Stimulated activated CD4-positive, alpha-beta T cell treated with anti-CD3 and anti-CD28 coated beads, TNF-alpha, amount 100 ng/mL, for 24 hours (primary cell): Measurements from ENCODE around the gene NKIRAS2.
A peak's percentile ranks its signal among the peaks of the same experiment; 100 is the strongest.

ENCODE experiments used
- DNase-seq, 3 experiments: peaks; one replicate each; pipeline ENCODE4 v3.0.0-alpha.2; 2020; ENCODE audit warnings: low read depth in 3 of 3

NKIRAS2 gene

DNA sequence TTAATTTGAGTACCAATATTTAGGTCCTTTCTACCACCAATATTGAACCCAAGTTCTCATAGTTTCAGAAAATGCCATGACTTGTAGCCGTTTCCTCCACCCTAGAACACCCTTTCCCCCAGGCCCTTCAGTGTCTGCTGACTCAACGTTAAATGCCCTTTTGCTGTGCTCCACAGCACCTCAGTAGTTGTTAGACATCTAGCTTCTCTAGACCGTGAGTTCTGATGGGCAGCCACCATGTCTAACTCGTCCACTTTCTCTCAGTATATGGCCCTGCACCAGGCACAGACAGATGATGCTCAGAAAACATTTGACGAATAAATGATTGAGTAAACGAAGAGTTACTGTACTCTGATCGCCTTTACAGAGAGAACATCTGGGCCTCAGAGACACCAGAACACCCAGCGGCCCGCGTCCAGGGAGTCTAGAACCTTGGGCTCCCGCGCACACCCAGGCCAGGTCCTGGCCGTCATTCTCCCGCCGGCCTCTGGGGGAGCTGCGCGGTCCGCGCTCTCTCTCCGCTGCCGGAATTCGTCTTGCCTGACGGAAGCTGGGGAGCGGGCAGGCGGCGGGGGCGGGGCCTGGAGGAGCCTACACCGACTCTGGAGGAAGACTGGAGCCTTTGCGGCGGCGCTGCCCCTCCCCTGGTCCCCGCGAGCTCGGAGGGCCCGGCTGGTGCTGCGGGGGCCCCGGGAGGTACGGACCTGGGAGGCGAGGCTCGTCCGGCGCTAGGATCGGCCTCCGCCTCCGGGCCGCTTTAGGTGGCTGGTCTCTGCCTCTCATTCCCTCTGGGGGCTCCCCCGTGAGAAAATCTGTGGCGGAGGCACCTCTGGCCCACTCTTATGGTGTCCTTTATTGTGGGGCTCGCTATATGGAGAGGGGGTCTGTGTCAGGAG is at the start of gene NKIRAS2:
Gene NKIRAS2, plus strand, starts transcription at position 582 of the 896 bp plus-strand sequence. CDS start 1,488 bp downstream, outside the sequence.
- DNase-seq = peak; percentile 86 to 95 (median 91)

DNA sequence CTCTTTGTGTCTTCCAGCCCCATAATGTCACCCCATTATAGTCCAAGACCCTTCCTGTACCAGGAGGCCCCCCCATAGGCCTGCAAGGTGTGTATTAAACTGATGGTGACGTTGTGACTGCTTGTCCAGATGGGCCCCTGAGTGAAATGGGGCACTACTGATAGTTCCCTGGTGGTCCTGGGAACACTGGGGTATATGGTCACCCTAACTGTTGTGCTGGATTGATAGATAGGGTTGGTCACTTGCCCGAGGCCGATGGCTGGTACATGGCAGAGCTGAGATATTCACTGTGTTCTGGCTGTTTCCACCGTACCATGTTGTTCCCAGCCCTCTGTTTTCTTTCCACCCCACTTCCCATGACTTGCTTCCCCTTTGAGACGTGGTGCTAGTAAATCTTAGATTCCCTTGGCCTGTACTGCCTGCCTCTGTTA is 49.0 kb upstream of the NKIRAS2 start:
- DNase-seq = no peak

DNA sequence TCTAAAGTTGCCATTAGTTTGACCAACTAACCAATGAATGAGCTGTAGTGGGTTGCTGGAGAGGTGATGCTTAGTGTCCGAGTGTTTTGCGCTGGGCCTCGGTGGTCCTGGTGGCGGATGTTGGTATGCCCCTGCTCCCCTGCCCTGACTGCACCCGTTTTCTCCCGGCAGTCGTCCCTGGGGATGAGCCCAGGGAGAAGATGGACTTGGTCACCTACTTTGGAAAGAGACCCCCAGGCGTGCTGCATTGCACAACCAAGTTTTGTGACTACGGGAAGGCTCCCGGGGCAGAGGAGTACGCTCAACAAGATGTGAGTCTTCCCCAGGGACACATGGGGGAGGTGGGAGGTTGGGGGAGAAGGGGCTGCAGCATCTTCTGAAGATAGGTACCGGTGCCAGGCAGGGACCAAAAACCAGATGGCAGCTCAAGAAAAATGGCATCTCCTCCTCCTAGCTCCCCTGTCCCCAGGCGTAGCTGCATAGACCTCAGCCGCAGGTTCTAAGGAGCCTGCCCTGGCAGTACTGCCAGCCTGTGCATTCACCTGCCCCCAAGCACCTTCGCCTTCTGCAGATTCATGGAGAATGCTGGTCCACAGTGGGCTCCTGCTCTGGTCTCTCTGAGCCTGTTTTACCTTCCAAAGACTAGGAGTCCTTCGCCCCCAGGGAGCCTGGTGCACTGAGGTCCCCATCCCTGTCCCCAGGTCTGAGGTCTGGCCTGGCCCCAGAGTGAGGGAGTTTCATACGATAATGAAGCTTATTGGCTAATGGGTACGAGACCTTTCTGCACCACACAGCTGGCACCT is 48.0 kb upstream of the NKIRAS2 start:
- no peak for DNase-seq

DNA sequence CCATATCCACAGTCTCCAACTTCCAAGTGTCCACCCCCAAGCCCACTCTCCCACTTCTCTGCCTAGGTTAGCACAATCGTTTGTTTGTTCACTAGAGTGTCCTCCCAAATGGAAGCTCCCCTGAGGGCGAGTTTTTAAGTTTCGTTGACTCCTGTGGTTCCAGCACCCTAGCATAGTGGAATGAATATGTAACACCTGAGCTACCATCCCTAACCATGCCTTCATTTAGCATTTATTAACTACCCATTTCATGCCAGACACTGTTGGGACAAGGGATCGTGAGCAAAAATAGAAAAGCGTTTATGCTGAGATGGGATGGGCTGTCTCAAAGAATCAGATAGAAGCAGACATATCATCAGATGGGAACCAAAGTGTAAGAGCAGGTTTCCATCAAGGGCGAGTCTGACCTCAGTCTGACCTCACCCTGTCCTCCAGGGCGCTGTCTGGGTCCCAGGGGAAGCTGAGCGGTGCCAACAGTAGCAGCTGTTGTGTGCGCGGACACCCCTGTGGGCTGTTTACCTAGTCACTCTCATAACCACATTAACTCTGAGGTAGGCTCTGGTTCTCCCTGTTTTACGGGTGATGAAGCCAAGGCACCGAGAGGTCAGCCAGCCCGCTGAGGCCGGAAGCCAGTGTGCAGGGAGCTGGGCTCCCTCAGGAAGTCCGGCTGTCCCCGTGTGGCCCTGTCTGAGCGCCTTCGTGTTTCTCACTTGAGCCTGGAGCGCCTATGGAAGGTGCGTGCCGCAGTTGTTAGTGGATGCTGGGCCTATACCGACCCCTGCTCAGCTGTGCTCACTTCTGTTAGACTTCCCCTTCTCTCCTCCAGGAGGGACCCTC is 47.1 kb upstream of the NKIRAS2 start:
- no peak for DNase-seq

DNA sequence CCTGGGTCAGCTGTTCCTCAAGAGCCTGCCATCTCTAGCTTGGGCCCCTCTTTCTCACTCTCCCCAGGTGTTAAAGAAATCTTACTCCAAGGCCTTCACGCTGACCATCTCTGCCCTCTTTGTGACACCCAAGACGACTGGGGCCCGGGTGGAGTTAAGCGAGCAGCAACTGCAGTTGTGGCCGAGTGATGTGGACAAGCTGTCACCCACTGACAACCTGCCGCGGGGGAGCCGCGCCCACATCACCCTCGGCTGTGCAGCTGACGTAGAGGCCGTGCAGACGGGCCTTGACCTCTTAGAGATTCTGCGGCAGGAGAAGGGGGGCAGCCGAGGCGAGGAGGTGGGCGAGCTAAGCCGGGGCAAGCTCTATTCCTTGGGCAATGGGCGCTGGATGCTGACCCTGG is 46.5 kb upstream of the NKIRAS2 start:
- no peak for DNase-seq

DNA sequence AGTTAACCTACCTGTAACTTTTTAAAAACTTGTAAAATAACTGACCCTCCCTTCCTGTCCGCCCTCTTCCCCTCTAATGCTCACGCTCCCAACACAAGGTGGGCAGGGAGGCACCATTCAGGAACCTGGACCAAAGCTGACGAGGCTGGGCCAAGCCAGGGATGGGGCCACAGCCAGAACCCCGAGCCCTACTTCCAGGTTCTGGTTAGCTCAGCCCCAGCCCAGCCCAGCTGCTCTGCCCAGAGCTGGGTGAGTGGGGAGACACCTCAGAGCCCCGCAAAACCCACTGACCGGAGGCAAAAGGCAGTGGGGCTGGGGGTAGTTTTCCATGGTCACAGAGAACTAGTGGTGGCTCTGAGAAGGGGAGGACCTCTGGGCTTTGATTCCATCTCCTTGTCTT is 45.9 kb upstream of the NKIRAS2 start:
- DNase-seq = no peak

DNA sequence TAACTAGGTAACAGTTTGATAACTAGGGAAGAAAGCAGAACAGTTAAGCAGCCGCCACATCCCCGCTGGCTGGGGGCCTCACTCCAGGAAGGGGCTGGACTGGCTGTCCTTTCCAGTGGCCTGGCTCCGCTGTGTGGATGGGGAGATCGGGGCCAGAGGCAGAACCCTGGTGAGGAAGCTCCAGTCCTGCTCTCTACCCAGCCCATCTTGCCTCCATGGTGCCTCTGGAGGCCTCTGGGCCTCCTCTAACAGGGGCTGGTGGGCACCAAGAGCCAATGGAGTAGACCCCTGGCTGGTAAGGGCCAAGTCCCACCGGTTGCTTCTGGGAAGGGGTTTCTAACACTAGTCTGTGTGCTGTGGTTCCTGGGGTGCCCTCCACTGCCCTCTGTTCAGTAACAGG is 45.2 kb upstream of the NKIRAS2 start:
- no peak for DNase-seq

DNA sequence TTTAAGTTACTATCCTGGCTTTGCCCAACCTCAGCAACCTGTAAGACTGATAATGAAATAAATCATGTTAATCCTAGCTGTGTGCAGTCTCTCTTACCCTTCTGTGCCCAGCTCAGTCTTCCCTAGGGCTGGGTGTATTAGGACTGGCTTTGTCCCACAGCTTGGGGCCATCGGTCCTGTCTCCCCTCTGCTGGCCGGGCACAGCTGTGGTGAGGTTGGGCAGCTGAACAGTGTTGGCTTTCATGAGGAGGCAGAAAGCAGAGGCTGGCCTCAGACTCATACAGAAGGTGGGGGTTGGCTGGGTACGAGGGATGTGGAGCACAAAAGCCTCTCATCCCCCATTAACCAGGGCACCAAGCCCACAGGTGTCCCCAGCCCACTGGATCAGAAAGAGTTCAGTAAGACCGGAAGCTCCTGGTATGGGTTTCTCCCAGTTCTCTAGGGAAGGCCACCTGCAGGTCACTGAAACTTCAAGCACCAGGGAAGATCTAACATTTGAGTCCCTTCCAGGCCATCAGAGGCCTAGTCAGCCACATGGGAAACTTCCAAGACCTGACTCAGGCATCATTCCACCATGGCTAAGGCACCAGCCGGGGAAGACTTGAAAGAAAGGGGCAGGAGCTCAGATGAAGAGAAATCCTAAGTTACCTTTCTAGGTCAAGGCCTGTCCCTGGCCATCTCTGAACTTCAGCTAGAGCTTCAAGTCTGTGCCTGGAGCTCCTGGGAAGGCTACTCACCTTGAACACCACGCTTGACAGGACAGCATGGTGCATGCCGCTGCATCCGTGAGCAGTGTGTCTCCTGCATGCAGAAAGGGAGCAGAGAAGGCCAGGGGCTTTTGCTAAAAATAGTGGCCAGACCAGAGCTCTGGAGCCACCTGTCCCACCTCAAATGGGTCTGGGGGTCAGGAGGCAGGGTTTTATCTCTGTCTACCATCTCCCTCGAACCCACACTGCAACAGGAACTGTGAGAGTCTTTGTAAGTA is 44.5 kb upstream of the NKIRAS2 start:
- no peak for DNase-seq

DNA sequence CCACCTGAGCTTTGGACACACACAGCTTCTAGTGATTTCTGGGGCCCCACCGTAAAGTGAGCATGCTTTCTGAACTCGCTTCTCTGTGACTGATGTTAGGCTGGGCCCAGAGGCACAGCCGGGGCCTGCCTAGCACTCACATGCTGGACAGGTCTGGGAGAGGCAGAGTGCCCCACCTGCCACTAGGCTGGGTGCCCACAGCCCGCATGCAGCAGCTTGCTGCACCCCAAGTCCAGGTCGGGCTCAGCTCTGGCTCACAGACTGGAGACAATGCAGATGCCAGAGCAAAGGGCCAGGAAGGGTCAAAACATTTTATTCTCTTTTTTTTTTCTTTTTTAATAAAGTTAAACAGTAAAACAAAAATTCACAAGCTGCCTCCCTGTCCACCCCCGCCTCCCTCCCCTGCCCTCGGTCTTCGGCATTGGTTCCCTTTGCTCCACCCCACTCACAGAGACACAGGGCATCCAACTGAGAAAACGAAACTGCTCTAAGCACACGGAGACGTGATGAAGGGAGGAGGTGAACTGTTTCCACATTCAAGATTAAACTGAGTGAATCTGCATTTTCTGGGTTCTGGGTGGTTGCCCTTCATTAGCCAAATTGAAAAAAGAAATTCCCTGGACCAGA is 43.6 kb upstream of the NKIRAS2 start:
- no peak for DNase-seq

DNA sequence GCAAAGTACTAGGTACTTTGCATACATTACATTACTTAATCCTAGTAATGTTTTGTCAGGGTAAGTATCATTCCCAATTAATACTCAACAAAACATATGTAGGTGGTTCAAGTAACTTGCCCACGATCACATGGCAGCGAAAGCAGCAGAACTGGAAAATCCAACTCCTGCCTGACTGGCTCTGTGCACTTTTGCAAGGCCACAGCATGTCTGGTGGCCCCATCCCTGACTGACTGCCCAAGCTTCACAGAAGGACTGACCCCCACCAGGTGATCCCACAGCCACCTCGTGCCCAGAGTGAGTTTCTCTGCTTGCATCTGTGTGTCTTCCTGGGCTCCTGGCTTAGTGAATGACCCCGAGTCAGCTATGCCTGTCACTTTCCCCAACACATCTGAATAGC is 41.9 kb upstream of the NKIRAS2 start:
- DNase-seq = no peak

DNA sequence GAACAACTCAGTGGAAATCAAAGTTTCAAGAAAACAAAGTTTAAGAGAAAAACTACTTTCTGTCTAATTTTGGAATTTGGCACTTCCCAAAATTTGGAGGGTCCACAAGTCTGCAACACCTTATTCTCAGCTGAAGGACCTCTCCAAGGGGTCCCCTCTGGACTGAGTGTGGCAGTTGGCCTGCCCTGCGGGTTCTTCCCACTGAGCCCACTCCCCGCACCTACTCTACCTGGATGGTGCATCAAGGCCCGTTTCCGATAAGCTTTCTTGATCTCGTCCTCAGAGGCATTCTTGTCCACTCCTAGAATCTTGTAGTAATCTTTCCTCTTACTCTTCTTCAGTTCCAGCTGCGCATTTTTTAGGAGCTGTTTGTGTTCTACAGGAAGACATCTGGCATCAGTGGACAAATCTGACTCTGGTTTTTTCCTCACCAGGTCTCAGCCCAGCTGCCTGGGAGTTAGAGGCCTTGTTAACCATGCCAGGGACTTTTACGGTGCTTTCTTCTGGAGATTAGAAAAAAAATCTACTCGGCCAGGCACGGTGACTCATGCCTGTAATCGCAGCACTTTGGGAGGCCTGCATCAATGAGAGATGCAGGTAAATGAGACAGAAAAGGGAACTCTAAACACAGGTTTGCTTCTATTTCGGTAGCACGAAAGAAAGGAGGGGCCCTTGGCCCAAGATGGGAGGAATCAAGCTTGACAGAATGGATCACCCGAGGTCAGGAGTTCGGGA is 37.7 kb upstream of the NKIRAS2 start:
- DNase-seq = no peak

DNA sequence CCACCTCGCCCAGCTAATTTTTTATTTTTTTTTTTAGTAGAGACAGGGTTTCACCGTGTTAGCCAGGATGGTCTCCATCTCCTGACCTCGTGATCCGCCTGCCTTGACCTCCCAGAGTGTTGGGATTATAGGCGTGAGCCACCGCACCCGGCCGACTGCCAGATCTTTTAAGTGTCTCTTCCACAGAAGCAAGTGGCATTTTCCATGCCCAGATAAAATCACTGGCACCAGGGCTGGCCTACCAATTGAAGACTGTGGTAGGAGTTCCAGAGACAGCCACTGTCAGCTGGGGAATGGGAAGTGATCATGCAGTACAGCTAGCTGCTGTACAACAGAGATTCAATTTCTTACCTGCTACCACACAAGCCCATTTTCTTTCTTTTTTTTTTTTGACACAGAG is 35.4 kb upstream of the NKIRAS2 start:
- DNase-seq = no peak

DNA sequence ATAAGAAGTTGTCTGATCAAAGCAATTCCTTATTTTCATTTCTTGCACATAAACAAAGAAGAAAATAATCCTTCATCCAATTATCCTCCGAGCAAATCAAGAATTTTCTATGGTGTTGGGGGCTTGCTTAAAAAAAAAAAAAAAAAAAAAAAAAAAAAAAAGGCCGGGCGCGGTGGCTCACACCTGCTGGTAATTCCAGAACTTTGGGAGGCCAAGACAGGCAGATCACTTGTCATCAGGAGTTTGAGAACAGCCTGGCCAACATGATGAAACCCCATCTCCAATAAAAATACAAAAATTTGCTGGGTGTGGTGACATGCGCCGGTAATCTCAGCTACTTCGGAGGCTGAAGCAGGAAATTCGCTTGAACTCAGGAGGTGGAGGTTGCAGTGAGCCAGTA is 34.0 kb upstream of the NKIRAS2 start:
- no peak for DNase-seq

DNA sequence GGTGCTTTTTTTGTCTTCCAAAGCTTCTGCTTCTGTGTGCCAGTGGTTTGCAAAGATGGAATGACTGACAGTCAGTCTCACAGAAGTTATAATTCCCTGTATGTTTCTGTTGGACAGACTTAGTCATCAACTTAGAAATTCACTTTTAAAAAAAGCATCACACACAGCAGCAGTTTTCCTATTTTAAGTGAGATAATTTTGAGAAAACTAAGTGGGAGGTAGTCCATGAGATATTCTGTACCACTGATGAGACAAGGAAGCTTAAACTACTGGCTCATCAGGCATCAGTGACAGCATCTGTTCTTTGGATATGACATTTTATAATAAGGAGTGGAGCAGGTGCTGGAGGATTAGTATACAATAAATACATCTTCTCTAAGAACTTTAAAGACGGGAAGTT is 33.3 kb upstream of the NKIRAS2 start:
- no peak for DNase-seq

DNA sequence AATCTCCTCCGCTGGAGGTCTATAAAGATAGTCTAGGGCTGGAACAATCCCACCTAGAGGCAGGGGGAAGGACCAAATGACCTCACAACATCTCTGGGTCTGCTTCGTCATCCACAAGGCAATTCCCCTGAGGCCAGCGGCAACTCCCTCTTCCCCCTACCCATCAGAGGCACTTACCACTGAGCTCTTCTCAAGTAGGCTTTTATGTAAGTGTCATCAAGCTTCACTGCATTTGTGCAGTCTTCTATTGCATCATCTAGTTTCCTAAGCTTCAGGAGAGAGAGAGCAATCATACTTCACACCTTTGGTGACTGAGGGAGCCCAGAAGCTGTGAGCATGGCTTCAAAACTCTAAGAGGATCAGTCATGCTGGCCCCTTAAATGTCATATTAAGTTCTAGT is 32.2 kb upstream of the NKIRAS2 start:
- DNase-seq = no peak

DNA sequence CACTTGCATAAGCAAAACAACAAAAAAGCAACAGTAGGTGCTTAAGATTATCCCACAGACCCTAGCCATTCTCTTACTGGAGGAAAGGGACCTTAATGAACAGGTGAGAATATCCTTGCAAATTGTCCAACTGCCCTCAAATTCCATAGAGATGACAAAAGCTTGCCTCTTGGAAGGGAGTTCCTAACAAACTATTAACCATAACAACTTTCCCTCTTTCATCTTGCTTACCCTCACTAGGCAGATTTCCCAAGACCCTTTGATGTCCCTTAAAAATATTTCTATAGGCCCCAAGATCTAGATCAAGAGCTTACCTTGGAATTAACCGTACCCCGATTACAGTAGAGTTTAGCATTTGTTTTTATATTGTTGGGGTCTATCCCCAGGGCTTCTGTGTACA is 31.5 kb upstream of the NKIRAS2 start:
- DNase-seq = no peak

DNA sequence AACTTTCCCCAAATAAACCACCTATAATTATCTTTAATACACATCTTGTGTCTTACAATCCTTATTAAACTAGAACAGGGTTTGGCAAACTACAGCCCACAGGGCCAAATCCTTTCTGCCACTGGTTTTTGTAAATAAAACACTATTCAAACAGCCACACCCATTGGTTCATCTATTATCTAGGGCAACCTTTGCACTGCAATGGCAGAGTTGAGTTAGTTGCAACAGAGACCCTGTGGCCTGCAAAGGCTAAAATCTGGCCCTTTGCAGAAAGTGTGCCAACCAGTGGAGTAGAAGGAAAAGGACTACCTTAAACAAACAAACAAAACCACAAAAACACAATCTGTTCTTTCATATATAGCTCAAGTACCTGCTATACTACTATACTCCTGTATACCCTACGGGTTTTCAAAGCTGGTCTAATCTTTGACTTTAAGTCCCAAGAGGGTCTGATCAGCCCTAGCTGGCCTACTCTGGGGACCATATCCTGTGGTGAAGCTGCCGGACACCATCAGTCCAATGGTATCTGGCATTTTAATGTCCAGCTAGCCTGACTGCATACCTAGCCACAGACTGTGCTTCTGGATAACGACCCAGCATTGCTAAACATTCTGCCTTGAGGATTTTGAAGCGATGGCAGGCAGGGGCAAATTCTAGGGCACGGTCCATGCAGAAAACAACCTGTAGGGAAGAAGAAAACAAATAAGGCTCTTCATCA is 30.0 kb upstream of the NKIRAS2 start:
- no peak for DNase-seq

DNA sequence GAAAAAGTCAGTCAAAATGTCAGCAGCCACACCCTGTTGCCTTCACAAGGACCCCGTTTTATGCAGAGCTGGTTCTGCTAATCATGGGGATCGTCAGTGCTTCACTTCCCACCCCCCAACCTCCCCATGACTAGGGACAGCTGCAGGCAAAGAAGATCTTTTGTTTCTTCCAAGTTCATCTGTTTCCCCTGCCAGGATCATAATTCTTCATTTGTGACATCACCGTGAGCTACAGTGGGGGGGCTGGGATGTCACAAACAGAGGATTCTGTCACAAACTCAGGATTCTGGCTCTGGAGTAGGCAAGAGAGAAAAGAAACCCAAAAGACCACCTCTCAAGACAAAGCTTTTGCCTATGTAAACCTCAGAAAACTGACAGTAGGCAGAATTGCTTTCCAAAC is 27.3 kb upstream of the NKIRAS2 start:
- no peak for DNase-seq

DNA sequence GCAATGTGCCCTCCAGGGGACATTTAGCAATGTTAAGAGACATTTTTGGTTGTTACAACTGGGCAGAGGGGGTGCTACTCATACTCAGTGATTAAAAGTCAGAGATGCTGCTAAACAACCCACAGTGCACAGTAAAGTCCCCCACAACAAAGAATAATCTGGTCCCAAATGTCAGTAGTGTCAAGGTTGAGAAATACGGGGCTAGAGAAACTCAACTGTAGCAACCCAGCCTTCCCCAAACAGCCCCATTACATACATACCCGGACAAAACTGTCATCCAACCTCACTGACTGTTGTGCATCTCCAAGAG is 23.1 kb upstream of the NKIRAS2 start:
- no peak for DNase-seq
